Mammary epithelial cell (primary cell): Measurements from ENCODE around the gene LZTR1.

ENCODE experiments used
- CTCF ChIP-seq, 2 donors: IDR thresholded peaks in 1 of 2; conservative IDR thresholded peaks in 1 of 2; 2 replicates each; pipeline ENCODE4 v1.5.1; 2011 to 2012; ENCODE audit warnings: inconsistent platforms in 2 of 2, low read length in 2 of 2, mild to moderate bottlenecking in 2 of 2, control low read depth in 1 of 2, low read depth in 1 of 2; ENCODE audit not compliant: insufficient read depth in 1 of 2; ENCODE audit errors: extremely low read depth in 1 of 2
- EZH2 ChIP-seq: IDR thresholded peaks from 2 replicates; pipeline ENCODE4 v1.6.1; 2012; ENCODE audit warnings: low read length, inconsistent platforms, borderline replicate concordance

GRCh38 chr22:21044931-21045584 is 63.0 kb downstream of the LZTR1 start:
- no peak for TF ChIP-seq EZH2
- TF ChIP-seq CTCF (conservative IDR thresholded peaks at IDR 0.05 in 1 of 2, IDR thresholded peaks at IDR 0.05 in 1 of 2; ENCODE audit: extremely low read depth in 1 of 2, insufficient read depth in 1 of 2, low read depth in 1 of 2, low read length in 2 of 2): no peak
